ENCODE data around the gene C19orf85. TPM values are rescaled to one million over a fixed set of nuclear protein-coding genes. Genes with fewer than 3 reads are reported as not detected.

C19orf85 gene
- total RNA-seq, 1 donor from 2014 or later, result not detected

GRCh38 chr19:55434356-55434919 lies 30.1 kb downstream of the C19orf85 start:
- no peak for DNase-seq (ENCODE audit: low read depth, low spot score)
- no peak for TF ChIP-seq CTCF (conservative IDR thresholded peaks at IDR 0.05)
- Mint-ChIP-seq H3K36me3 (ENCODE audit: low read depth) (no peaks in the 10 kb centered on the region), H3K4me1 (peaks cover 5% of the 10 kb centered on the region), H3K27ac (ENCODE audit: unreplicated experiment) (no peak overlapping the region), H3K4me3 (no peak overlapping the region), H3K9me3 (peaks cover 6% of the 10 kb centered on the region), H3K27me3 (ENCODE audit: low read depth) (peaks cover 31% of the 10 kb centered on the region)

DNA sequence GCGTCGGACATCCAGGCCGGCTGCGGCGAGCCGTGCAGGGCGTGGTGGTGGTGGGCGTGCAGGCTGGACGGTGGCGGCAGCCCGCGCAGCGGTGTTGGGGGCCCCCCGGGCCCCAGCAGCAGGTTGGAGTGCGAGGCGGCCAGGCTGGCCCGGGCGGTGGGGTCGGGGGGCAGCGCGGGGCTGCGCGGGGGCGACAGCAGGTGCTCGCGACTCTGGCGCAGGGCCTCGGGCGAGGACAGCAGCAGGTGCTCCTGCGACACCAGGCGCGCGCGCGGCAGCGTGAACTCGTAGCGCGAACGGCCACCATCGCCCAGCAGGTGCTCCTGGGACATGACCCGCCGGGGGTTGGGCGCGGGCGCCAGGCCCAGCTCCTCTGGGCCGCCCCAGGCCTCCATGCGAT lies 31.3 kb downstream of the C19orf85 start:
- Mint-ChIP-seq H3K27ac (ENCODE audit: unreplicated experiment) (no peak overlapping the region), H3K36me3 (ENCODE audit: low read depth) (no peaks in the 10 kb centered on the region), H3K27me3 (ENCODE audit: low read depth) (peaks cover 19% of the 10 kb centered on the region), H3K4me3 (no peak overlapping the region), H3K9me3 (peaks cover 6% of the 10 kb centered on the region), H3K4me1 (peaks cover 5% of the 10 kb centered on the region)
- TF ChIP-seq CTCF (conservative IDR thresholded peaks at IDR 0.05), result no peak
- no peak for DNase-seq (ENCODE audit: low read depth, low spot score)

GRCh38 chr19:55432241-55432959 lies 32.2 kb downstream of the C19orf85 start:
- Mint-ChIP-seq H3K27me3 (ENCODE audit: low read depth) (peaks cover 12% of the 10 kb centered on the region), H3K36me3 (ENCODE audit: low read depth) (no peaks in the 10 kb centered on the region), H3K27ac (ENCODE audit: unreplicated experiment) (no peak overlapping the region), H3K4me3 (no peak overlapping the region), H3K4me1 (peaks cover 4% of the 10 kb centered on the region), H3K9me3 (peaks cover 6% of the 10 kb centered on the region)
- no peak for DNase-seq (ENCODE audit: low read depth, low spot score)
- TF ChIP-seq CTCF (conservative IDR thresholded peaks at IDR 0.05), result no peak

DNA sequence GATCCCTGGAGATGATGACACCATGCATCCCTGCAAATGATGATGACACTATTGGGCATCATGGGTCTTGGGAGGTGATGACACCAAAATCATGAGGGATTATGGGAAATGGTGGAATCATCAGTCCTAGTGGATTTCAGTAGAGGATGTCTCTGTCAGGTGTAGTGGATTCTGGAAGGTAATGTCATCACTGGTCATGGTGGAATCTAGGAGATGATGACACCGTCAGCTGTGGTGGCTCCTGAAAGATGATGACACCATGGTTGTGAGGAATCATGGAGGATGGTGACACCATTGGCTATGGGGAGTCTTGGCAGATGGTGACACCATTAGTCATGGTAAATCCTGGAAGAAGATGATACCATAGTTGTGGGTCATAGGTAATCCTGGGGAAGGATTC lies 33.4 kb downstream of the C19orf85 start:
- H3K4me1 Mint-ChIP-seq, result peaks cover 3% of the 10 kb centered on the region
- peaks cover 2% of the 10 kb centered on the region for H3K27me3 Mint-ChIP-seq (ENCODE audit: low read depth)
- peaks cover 6% of the 10 kb centered on the region for H3K9me3 Mint-ChIP-seq
- DNase-seq (ENCODE audit: low read depth, low spot score), result no peak
- no peak overlapping the region for H3K27ac Mint-ChIP-seq (ENCODE audit: unreplicated experiment)
- H3K4me3 Mint-ChIP-seq, result no peak overlapping the region
- no peak for TF ChIP-seq CTCF (conservative IDR thresholded peaks at IDR 0.05)
- H3K36me3 Mint-ChIP-seq (ENCODE audit: low read depth), result no peaks in the 10 kb centered on the region

DNA sequence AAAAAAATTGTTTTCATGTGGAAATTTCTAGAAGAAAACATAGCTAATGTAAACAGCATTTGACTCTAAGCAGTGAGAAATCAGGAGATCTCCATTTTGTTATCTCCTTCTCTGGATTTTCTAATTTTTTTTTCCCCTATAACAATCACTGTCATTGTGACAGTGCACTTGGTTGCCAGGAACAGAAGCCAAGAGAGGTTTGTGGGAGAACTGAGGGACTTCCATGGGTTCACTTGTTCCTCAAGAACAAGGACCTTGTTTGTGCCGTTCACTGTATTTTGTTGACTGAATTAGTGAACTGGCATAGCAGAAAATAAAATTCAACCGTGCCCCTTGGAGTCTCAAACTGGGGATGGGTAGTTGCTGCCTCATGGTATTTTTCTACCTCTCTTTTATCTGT lies 38.5 kb downstream of the C19orf85 start:
- peaks cover 15% of the 10 kb centered on the region for H3K27me3 Mint-ChIP-seq (ENCODE audit: low read depth)

More for the DNA sequence above, 38.5 kb downstream of the C19orf85 start:
- Mint-ChIP-seq H3K36me3 (ENCODE audit: low read depth) (no peaks in the 10 kb centered on the region), H3K27ac (ENCODE audit: unreplicated experiment) (no peak overlapping the region), H3K9me3 (peaks cover 2% of the 10 kb centered on the region), H3K4me1 (peaks cover 8% of the 10 kb centered on the region), H3K4me3 (no peak overlapping the region)
- TF ChIP-seq CTCF (conservative IDR thresholded peaks at IDR 0.05), result no peak
- no peak for DNase-seq (ENCODE audit: low read depth, low spot score)

Data from neural crest cell (in vitro differentiated cells).